GM19463 (cell line): ENCODE measurements around the gene SLC5A5.

ENCODE experiments used
- ATAC-seq: cut with Tn5 transposase; IDR thresholded peaks from one replicate; pipeline ENCODE4 v1.9.1; 2021; ENCODE audit warnings: mild to moderate bottlenecking, moderate library complexity; ENCODE audit not compliant: unreplicated experiment

SLC5A5 gene

DNA sequence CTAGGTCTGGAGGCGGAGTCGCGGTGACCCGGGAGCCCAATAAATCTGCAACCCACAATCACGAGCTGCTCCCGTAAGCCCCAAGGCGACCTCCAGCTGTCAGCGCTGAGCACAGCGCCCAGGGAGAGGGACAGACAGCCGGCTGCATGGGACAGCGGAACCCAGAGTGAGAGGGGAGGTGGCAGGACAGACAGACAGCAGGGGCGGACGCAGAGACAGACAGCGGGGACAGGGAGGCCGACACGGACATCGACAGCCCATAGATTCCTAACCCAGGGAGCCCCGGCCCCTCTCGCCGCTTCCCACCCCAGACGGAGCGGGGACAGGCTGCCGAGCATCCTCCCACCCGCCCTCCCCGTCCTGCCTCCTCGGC, at the start of gene SLC5A5:
SLC5A5 (plus strand) TSS at position 68 of the 373 bp plus-strand sequence. CDS start 375 bp downstream, outside the sequence.
- ATAC-seq: no peak

- ATAC-seq: no peak
Observed at GRCh38 chr19:17824339-17824738, 47.4 kb upstream of the SLC5A5 start.

DNA sequence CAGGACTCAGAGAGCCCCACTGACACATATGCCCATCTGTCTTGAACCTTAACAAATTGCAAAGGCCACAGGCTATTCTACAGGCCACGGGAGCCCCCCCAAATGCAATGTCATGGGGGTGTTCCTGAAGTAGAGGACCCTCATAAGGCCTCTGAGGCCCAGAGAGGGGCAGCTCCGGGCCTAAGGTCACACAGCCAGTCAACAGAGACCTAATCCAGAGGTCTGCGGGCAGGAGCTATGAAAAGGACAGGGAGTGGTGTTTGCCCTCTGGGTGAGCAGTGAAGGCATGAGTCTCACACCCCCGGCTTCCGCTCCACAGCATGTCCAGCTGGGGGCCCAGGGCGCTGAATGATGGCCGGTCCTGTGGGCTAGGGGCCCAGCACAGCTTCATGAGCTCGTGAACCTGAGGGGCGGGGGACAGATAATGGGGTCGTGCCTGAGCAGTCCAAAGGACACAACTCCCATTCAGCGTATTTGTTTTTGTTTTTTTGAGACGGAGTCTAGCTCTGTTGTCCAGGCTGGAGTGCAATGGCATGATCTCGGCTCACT, 45.2 kb upstream of the SLC5A5 start:
- no peak for ATAC-seq

- no peak for ATAC-seq
Observed at GRCh38 chr19:17829855-17830566, 41.7 kb upstream of the SLC5A5 start.

GRCh38 chr19:17830567-17831418, 41.0 kb upstream of the SLC5A5 start:
- no peak for ATAC-seq

DNA sequence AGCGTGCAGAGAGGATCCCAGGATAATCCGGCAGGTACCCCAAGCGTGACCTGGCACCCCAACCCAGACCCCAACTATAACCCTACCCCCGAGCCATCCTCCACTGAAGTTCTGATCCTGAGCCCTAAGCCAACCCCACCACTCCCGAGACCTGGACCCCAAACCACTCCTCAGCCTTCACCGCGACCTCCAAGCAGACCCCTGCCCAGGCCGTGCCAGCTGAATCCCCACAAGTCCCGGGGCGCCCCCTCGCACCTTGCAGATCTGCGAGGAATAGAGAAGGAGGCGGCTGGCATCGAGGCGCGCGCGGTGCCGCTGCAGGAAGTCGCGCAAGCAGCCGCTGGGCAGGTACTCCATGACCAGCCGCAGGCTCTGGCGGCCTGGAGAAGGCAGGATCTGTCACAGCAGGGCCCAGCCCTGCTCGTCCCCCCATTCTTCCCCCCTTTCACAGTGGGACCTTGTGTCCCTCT, 40.3 kb upstream of the SLC5A5 start:
- ATAC-seq: no peak

GRCh38 chr19:17832443-17833208, 39.1 kb upstream of the SLC5A5 start:
- ATAC-seq: no peak

- no peak for ATAC-seq
Observed at GRCh38 chr19:17834350-17835181, 37.2 kb upstream of the SLC5A5 start.

DNA sequence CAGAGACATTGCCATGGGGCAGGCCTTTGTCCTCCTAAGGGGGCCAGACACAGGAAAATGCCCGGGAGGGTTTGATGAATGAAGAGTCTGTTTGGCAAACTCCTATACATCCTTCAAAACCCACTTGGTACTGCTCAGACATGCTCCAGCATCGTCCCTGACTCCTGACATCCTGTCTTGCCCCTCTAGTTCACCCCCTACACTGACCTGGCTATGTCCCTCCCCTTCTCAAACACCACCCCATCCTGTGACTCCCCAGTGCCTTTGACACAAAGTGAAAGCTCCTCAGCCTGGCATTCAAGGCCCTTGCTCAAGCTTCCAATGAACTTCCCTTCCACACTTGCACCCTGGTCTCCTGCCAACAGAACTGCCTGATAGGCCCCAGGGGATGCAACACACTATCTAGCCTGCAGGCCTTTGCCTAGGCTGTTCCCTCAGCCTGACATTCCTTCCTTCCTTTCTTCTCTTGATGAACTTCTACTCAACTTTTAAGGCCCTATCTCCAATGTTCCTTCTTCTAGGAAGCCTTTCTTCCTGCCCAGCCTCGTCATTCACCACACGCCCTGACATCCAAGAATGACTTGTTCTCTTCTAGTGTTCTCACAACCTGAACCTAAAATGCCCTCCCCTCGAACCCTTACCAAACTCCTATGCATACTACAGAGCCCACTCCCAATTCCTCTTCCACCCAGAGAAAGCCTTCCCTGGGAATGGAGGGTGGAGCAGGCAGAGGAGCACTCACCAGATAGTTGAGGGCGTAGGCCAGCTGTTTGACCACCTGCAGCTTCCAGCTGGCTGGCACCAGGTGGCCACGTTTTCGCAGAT, 36.4 kb upstream of the SLC5A5 start:
- ATAC-seq: no peak

- no peak for ATAC-seq
Observed at GRCh38 chr19:17836530-17836929, 35.2 kb upstream of the SLC5A5 start.

DNA sequence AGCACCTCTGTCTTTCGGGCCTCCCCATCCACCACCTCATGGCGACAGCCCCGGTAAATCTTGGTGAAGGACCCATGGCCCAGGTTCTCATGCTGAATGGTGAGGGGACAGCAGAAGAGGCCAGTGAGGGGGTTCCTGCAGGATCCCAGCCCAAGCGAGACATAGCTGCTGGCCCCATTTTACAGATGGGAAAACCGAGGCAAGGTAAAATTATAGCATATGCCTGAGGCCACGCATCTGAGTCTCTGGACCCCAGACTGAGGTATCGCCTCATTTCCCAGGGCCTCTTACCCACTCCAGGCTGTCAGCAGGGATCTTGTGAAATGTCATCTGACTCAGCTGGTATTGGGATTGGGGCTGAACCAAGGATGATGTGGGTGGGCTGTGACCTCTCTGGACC, 33.8 kb upstream of the SLC5A5 start:
- ATAC-seq: no peak

DNA sequence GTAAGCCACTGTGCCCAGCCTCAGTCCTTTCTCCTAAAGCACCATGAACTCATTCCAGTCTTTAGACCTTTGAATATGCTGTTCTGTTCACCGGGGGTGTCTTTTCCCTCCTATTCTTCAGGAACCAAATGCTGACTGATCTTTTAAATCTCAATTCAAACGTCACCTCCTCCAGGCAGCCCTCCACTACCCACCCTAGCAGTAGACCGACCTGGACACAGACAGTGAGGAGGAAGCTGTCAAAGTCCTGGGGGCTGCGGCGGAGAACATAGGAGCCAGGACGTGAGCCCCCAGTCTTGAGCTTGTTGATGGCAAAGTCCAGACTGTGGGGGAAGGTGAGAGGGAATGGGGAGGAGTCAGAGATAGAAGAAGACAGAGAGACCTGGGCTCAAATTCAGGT, 31.7 kb upstream of the SLC5A5 start:
- ATAC-seq: no peak

DNA sequence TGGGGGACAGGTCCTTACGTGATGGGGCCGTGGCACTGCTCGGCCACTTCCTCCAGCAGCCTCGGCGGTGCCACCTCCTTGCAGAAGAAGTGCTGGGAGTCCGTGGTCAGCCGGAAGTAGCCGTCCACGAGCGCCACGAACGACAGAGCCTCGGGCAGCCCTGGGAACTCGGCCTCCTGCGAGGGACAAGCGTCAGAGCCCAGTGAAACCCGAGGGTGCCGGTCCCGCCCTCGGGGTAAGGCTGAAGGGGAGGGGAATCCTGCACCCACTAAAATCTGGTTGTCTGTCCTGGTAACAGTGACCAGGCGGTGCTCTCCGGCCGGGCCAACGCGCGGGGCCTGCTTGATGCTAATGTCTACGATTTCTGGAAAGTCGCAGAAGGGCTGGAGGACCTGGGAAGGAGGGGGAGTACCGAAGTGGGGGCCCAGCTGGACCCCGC, 30.4 kb upstream of the SLC5A5 start:
- no peak for ATAC-seq

DNA sequence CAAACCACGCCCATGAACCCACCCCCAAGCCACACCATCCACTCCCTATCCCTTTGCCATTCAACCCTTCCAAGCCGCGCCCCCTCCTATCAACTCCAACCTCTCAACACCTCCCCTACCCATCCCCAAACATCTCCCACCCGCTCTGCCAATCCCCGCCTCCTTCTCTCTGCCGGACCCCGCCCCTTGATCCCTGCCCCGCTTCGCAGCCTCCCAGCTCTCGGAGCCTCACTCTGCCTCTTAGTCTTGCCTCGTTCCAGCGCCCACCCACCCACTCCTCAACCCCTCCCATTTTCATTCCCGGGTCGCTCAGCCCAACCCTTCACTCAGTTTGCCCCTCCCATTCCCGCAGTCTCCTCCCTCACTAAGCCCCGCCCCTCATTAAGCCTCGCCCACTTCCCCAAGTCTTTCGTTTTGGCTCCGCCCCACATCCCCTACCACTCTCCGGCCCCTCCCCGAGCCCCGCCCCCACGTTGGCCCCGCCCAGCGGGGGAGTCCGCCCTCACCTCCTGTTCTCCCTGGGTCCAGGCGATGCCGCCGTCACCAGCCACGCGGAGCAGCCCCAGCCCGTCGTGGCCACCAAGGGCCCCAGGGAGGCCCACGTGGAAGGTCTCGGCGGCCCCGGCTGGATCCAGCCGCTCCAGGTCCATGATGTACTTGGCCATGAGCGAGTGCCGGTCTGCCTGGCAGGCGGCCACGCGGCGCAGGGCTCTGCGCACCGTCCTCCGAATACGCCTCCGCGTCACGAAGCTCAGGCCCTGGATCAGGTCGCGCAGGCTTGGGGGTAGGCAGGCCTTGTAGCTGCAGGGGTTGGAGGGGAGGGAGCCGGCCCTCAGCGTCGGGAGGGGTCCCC, 29.7 kb upstream of the SLC5A5 start:
- ATAC-seq: no peak

GRCh38 chr19:17842663-17843291, 29.0 kb upstream of the SLC5A5 start:
- no peak for ATAC-seq

- ATAC-seq: no peak
Observed at GRCh38 chr19:17843292-17843827, 28.4 kb upstream of the SLC5A5 start.

GRCh38 chr19:17843908-17844490, 27.7 kb upstream of the SLC5A5 start:
- ATAC-seq: no peak
